HG03565 (cell line): ENCODE measurements around the gene CTTN.

Experiments
- ATAC-seq: cut with Tn5 transposase; IDR thresholded peaks from one replicate; pipeline ENCODE4 v1.9.1; 2021; ENCODE audit warnings: mild to moderate bottlenecking, moderate library complexity; ENCODE audit not compliant: unreplicated experiment

The CTTN gene

DNA sequence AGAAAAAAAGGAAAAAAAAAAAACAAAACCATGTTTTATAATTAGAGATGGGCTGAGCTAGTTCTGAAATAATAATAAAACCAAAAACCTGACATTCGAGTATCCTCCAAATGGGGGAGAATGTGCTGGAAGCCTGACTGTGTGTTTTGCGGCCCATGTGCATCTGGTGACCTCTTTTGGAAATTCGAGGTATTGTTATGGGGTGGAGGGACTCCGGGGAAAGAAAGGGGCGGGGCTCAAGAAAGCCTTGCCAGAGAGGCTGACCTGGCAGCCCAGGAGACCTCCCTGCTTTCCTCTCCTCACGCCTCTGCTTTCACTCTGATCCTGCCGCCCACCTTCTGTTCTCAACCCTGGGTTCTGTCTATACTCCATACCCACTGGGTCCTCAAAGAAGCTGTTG is 72.9 kb downstream of the CTTN start:
- no peak for ATAC-seq

DNA sequence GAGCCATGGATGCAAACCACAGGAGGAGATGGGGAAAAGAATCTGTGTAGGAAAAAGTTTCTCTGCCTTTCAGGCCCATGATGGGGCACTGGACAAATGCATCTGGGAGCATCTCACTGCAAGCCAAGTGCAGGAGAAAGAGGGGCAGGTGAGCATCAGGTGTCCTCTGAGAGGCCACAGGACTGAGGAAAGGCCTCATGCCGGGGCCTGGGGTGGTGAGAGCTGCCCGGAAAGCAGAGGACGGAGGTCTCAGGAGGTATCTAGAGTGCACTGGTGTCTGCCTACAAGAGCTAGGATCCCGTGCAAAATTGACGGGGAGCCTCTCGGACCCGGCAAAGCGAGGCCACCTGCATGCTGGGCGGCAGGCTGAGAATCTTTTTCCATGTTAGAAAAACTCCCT is 73.9 kb downstream of the CTTN start:
- no peak for ATAC-seq

DNA sequence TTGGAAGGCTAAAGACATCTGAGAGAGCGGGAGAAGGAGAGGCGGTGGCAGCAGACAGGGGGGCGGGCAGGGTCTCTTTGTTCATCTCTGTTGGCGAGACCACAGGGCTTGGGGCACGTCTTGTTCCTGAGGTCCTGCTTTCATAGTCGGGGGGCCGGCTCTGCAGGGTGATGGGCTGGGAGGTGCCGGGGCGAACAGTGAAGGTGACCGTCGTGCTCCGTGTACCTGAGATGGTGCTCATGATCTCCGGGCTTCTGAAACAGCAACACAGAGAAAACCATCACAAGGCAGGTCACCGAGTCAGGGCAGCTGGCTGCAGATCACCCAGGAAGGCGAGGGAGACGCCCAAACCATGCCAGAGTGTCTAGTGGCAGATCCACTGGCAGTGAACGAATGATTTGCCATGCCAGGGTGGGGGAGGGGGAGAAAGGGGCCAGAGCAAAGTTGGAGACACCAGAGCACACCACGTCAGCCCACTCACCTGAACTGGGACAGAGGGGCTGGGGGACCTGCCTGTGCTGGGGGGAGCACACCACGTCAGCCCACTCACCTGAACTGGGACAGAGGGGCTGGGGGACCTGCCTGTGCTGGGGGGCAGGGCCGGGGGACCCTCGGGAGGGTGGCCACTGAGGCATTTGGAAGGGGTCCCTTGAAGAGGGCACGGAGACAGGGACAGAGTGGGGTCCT is 75.0 kb downstream of the CTTN start:
- ATAC-seq: no peak

DNA sequence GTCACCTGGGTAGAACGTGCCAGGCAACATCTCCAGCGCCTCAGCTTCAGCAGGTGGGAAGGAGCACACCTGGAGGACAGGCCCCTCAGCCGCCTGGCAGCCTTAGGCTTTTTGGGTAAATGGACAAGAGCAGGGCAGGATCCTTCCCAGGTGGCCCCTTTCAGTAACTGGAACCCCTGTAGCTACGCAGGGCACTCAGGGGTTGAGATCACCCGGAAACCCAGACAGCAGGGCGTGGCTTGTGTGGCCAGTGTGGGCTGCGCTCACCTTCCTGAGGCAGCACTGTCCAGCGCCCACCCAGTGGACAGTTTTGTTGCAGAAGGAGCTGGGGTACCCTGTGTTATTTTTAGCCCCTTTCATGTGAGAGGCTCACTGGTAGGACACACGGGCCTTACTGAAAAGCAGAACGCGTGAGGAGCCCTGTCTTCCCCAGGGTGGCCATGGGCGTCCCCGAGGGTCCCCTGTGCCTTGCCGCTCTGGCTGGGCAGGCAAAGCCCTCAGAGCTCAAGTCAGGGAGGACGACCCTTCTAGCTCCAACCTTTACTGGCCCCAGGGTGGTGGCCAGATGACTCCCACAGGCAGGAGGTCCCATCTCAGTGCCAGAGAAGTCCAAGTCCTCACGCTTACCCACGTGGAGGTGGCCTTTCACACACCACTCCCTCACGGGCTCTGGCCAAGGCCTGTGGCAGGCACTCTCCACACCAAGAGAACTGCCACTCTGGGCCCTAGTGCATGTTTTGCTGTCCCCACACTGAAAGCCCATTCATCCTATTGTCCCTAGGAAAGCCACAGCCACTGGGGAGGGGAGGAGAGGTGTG is 75.8 kb downstream of the CTTN start:
- no peak for ATAC-seq

DNA sequence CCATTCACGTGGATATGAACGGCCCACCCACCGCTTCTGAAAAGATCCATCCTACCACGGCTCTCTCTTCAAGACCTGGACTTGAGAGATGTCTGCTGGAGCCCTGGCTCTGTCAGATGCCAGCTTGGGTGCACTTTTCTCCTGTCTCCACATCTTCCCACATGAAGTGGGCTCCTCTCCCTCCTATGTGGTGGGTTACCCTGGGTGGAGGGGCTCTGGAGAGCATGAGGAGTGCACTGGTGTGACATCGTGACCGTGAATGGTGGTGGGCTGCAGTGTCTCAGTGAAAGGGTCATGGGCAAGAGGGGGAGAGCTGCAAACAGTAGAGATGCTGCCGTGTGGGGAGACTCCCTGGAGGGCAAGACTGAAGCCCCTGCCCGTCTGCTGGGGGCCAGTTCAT is 76.4 kb downstream of the CTTN start:
- no peak for ATAC-seq

DNA sequence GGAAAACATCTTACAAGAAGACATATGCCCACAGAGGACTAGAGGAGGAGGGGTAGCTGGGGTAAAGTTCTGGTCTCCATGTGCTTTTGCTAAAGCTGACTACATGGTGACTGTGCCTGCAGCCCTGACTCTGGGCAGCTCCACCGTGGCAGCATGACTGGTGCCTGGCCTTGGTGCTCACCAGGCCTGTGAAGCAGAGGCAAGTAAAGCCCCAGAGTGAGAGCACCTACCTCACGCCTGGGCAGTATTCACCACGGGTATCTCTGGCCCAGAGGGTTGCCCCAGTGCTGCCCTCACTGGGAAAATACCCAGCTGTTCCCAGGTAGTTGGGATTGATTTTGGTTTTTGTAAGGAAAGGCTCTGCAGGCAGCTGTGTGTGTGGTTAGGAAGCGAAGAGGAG is 78.3 kb downstream of the CTTN start:
- no peak for ATAC-seq

DNA sequence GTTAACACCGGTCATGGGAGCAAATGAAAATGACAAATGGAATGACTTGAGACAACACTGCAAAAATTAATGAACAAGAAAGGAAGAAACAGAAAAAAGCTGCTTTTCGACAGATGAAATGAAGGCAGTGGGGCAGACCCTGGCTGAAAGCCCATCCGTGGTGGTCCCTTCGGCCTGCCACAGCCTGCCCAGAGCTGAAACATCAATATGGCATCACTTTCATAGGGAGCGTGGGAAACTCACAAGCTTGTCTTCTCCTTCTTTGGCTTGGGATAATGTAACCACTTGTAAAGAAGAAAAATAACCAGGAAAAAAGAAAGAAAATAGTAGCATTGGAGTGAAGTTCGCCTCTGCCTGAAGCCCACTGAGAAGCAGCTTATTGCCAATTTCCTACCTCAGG is 78.8 kb downstream of the CTTN start:
- no peak for ATAC-seq

DNA sequence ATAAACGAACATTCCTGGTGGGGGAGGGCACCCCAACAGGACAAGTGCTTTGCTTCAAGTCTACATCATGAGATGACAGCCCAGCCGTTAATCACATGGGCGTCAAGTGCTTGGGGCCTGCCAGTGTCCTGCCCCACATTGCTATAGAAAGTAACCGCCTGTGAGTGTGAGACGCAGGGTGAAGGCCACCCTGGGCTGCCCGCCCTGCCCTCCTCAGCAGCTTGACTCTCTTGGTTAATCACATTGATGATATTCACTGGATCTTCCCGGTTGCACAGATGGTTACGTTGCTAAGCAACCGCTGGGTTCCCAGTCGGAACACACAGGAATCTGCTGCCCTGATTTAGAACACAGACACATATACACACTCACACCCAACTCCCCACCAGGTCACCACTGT is 79.3 kb downstream of the CTTN start:
- no peak for ATAC-seq

DNA sequence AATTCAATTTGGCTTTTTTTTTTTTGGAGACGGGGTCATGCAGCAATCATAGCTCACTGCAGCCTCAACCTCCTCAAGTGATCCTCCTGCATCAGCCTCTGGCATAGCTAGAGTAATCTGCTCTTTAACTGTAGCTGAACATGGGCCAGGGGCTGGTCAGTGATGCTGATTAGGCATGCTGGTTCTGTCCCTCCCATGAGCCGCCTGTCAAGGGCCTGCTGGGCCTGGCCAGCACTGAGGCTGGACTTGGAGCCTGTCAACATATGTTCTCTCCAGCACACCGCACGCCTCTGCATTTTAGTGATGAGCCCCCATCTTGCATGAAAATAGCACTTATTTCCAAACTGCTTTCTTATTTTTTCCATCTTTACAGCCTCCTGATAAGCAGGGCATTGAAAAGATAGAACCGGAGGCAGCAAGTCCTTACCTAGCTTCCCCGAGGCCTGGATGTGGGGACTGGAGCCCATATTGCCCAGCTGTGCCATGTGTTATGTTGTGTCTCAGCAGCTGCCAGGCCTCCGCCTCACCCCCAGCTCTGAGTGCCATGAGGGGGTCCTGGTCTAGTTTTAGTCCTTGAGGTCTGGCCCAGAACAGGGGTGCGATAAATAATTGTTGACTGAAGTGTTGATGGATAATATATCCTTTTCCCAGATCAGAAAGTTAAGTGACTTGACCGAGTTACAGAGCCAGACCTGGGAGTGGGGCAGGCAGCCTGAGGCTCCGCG is 80.0 kb downstream of the CTTN start:
- no peak for ATAC-seq

DNA sequence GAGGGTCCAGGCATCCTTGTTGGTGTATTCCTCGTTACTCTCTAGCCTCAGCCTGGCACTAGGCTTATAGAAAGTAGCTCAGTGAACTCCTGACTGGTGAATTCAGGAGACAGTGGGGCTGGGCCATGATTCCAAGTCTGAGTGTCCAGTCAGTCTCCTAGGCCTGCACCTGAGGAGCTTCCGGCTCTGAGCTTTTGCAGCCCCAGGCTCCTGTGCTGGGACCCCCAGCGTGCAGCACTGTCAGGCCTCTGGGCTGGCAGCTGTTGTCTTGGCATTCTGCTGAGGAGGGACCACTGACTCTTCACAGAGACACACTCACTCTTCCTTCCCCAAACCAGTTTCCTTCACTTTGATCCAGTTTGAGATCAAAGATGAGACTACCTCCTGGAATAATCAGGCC is 82.4 kb downstream of the CTTN start:
- ATAC-seq: no peak

DNA sequence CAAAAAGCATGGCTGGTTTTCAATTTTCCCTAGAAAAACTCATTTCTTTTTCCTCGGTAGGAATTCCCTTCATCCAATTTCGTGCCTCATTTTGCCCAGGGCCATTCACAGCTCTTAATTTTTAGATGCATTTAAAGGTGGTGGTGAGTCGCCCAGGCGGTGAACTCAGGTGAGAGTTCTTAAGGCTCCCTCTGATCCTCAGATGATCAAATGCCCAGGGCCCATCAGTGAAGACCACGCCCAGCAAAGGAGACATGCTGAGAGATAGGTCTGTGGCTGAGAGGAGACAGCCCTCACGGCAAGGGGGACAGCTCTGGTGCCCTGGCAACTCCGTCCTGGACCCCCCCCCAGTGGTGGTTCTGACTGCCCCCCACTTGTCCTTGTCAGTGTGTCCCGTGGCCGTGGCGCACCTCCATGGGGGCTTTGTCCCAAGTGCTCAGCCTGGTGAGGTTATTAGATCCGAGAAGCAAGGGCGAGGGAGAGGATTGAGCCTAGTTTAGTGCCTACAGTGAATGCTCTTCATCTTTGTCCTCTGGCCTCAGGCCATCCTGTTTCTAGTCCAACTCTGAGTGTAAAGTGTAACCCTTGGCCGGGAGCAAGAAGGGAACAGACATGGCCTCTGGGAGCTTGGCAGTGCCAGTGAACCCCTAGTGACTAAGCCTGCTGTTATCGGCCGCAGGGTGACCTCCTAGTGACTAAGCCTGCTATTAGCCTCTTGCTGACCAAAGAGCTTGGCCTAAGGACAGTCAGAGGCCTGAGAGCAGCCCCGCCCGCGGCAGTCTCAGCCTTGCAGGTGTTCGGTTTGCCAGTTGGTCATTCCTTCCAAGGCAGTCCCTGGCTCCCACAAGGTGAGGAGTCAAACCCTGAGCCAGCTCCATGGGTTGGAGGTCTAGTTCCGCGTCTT is 83.5 kb downstream of the CTTN start:
- no peak for ATAC-seq

DNA sequence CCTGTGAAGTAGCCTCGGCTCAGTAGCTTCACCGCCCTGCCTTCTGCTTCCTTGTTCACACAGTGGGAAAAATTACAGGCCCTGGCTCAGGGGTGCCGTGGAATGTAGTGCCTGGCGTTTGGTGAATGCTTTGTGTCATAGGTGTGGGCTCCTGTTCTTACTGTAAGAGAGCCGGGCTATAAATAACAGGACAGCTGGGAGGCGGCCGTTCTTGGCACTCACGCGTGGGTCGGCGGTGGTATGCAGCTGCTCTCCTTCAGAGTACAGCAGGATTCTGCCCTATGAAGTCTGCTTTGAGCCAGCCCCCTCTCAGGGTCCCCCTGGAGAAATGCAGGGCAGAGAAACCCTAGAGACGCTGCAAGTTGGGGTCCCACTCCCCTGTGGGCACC is 84.2 kb downstream of the CTTN start:
- ATAC-seq: no peak

DNA sequence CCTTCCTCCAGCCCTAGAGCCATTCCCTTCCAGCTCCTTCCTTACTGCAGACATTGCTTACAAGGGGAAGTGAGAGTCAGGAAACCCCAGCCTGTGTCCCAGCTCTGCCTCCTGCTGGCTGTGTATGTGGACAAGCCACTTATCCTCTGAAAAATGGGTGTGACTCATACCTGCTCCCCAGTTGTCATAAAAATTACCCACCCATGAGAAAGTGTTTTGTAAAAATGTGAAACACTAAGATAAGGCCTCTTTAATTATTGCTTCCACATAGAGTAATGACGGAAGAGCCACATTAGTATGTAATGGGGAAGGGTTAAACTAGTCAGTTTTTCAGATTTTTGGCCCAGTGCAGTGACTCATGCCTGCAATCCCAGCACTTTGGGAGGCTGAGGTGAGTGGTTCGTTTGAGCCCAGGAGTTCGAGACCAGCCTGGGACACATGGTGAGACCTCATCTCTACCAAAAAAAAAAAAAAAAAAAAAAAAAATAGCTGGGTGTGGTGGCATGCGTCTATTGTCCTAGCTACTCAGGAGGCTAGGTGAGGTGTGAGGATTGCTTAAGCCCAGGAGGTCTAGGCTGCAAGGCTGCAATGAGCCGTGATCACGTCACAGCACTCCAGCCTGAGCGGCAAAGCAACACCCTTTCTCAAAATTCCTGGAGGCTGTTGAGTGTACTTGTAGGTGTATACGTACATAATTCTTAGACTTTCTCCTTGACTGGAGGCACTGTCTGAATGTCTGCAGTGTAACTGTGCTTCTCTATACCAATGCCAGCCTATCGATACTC is 84.9 kb downstream of the CTTN start:
- no peak for ATAC-seq

DNA sequence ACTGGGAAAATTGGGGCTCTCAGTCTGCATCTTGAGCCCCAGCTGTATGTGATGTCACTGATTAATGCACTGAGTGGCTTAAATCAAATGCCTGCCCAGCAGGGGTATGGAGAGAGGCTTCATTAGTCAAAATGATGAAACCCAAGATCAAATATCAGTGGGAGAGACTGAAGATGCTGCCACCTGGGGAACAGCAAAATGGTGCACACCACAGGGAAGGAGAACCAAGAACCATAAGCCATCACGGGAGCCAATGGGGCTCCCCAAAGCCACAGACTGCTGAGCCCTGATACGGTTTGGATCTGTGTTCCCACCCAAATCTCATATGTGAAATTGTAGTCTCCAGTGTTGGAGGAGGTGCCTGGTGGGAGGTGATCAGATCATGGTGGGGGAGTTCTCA is 85.6 kb downstream of the CTTN start:
- ATAC-seq: no peak

DNA sequence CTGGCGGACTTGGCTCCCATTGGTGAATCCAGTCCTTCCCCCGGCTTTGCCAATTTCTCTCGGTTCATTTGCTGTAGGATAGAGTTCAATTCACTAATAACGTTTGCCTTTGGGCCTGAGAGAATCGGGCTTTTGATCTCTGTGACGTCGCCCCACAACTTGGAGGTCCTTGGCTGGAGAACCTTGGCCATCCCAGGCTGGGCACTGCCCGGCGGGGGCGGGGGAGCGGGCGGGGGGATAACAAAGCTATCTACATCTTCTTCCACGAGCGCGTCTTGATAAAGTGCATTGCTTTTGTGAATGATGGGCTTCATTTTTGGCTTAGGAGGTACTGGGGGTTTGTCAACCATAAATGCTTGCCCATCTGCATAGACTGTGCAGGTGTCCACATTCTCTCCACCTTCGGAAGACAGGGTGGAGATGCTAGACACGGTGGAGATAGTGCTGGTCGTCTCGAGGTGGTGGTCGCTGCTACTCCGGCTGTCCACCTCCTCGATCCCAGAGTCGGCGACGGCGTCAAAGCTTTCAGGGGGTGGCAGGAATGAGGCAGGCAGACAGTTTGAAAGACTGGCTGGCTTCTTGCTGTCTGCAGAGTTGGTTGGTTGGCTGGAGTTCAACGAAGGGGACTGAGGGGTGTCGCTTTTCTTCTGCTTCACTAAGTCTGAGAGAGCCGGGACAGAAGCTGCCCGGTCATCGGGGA is 87.1 kb downstream of the CTTN start:
- ATAC-seq: no peak

DNA sequence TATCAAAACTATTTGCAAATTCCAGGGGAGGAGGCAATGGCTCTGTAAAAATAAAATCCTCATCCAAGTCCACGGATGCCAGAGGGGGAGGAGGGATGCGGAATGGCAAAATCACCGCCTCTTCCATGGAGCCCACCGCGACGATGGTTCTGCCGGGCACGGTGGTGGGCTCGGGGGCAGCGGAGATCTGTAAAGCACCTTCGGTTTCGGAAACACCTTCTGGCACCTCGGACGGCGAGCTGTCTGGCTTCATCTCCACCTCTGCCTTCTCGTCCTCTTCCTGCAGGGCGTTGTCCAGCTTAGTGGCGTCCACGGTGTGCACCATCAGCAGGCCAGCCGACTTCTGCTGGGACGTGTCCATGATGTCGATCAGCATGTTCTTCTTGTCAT is 87.7 kb downstream of the CTTN start:
- ATAC-seq: no peak
